ENCODE measurements around the gene CDK14.

Gene CDK14

GRCh38 chr7:90972906-90973550 lies 376.9 kb downstream of the CDK14 start:
- H3K4me3 ChIP-seq (replicated peaks; ENCODE audit: low read depth, low read length): no peak overlapping the region
- no peak for DNase-seq (ENCODE audit: extremely low read depth, insufficient read length)
- no peak for TF ChIP-seq CTCF (IDR thresholded peaks at IDR 0.05; ENCODE audit: insufficient read depth, low read length, poor library complexity, severe bottlenecking)

GRCh38 chr7:90977056-90977455 lies 380.9 kb downstream of the CDK14 start:
- Histone ChIP-seq H3K36me3 (ENCODE audit: control insufficient read depth, insufficient read depth, low read length) (no peaks in the 10 kb centered on the region), H3K27me3 (replicated peaks; ENCODE audit: control insufficient read depth, insufficient read depth, low read length) (no peaks in the 10 kb centered on the region), H3K4me3 (replicated peaks; ENCODE audit: low read depth, low read length) (no peak overlapping the region)
- no peak for TF ChIP-seq CTCF (IDR thresholded peaks at IDR 0.05; ENCODE audit: insufficient read depth, low read length, poor library complexity, severe bottlenecking)
- no peak for DNase-seq (ENCODE audit: extremely low read depth, insufficient read length)

More at GRCh38 chr7:90972906-90973550, 376.9 kb downstream of the CDK14 start:
- H3K36me3 ChIP-seq (ENCODE audit: control insufficient read depth, insufficient read depth, low read length): no peaks in the 10 kb centered on the region
- H3K27me3 ChIP-seq (replicated peaks; ENCODE audit: control insufficient read depth, insufficient read depth, low read length): no peaks in the 10 kb centered on the region

- DNase-seq (ENCODE audit: extremely low read depth, insufficient read length): no peak
- Histone ChIP-seq H3K4me3 (replicated peaks; ENCODE audit: low read depth, low read length) (no peak overlapping the region), H3K27me3 (replicated peaks; ENCODE audit: control insufficient read depth, insufficient read depth, low read length) (no peaks in the 10 kb centered on the region), H3K36me3 (ENCODE audit: control insufficient read depth, insufficient read depth, low read length) (no peaks in the 10 kb centered on the region)
- TF ChIP-seq CTCF (IDR thresholded peaks at IDR 0.05; ENCODE audit: insufficient read depth, low read length, poor library complexity, severe bottlenecking): no peak
Observed at GRCh38 chr7:90980545-90980944, 384.4 kb downstream of the CDK14 start.

GRCh38 chr7:90982228-90982627 lies 386.1 kb downstream of the CDK14 start:
- no peaks in the 10 kb centered on the region for H3K27me3 ChIP-seq (replicated peaks; ENCODE audit: control insufficient read depth, insufficient read depth, low read length)
- no peak overlapping the region for H3K4me3 ChIP-seq (replicated peaks; ENCODE audit: low read depth, low read length)
- no peaks in the 10 kb centered on the region for H3K36me3 ChIP-seq (ENCODE audit: control insufficient read depth, insufficient read depth, low read length)
- DNase-seq (ENCODE audit: extremely low read depth, insufficient read length): no peak
- no peak for TF ChIP-seq CTCF (IDR thresholded peaks at IDR 0.05; ENCODE audit: insufficient read depth, low read length, poor library complexity, severe bottlenecking)

- no peak for TF ChIP-seq CTCF (IDR thresholded peaks at IDR 0.05; ENCODE audit: insufficient read depth, low read length, poor library complexity, severe bottlenecking)
- H3K4me3 ChIP-seq (replicated peaks; ENCODE audit: low read depth, low read length): no peak overlapping the region
- H3K27me3 ChIP-seq (replicated peaks; ENCODE audit: control insufficient read depth, insufficient read depth, low read length): no peaks in the 10 kb centered on the region
- no peak for DNase-seq (ENCODE audit: extremely low read depth, insufficient read length)
- H3K36me3 ChIP-seq (ENCODE audit: control insufficient read depth, insufficient read depth, low read length): no peaks in the 10 kb centered on the region
Observed at GRCh38 chr7:90984692-90985091, 388.6 kb downstream of the CDK14 start.

- Histone ChIP-seq H3K27me3 (replicated peaks; ENCODE audit: control insufficient read depth, insufficient read depth, low read length) (no peaks in the 10 kb centered on the region), H3K4me3 (replicated peaks; ENCODE audit: low read depth, low read length) (no peak overlapping the region), H3K36me3 (ENCODE audit: control insufficient read depth, insufficient read depth, low read length) (no peaks in the 10 kb centered on the region)
- DNase-seq (ENCODE audit: extremely low read depth, insufficient read length): no peak
- no peak for TF ChIP-seq CTCF (IDR thresholded peaks at IDR 0.05; ENCODE audit: insufficient read depth, low read length, poor library complexity, severe bottlenecking)
Observed at GRCh38 chr7:90988516-90988915, 392.4 kb downstream of the CDK14 start.
